ENCODE results near the gene CHST11. TPM values are rescaled to one million over a fixed set of nuclear protein-coding genes. Genes with fewer than 3 reads are reported as not detected.

The CHST11 gene
- total RNA-seq, 1 donor from 2014 or later: 11.4 TPM

DNA sequence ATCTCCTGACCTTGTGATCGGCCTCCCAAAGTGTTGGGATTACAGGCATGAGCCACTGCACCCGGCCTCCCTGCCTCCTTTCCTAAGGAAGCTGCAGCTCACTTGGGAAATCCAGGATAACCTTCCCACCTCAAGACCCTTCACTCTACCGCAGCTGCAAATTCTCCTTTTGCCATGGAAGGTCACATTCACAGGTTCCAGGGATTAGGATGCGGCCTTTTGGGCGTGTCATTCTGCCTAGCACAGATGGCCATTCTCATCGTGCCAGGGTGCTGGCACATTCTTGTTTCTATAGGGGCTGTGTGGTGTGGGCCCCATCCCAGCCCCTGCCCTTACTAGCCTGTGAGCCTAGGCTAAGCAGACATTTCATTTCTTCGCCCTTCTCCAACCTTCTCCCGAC lies 219.9 kb downstream of the CHST11 start:
- H3K36me3 Mint-ChIP-seq (ENCODE audit: insufficient read depth): no peaks in the 10 kb centered on the region
- TF ChIP-seq CTCF (IDR thresholded peaks at IDR 0.05; ENCODE audit: unreplicated experiment): no peak
- no peaks in the 10 kb centered on the region for H3K27me3 Mint-ChIP-seq
- H3K9me3 Mint-ChIP-seq (ENCODE audit: low read depth): no peaks in the 10 kb centered on the region
- peaks cover 8% of the 10 kb centered on the region for H3K4me1 Mint-ChIP-seq (ENCODE audit: low read depth)
- no peak overlapping the region for H3K27ac Mint-ChIP-seq
- no peak for DNase-seq (ENCODE audit: low spot score, unreplicated experiment)
- no peak overlapping the region for H3K4me3 Mint-ChIP-seq (ENCODE audit: low read depth)

GRCh38 chr12:104677441-104678089 lies 220.8 kb downstream of the CHST11 start:
- Mint-ChIP-seq H3K36me3 (ENCODE audit: insufficient read depth) (no peaks in the 10 kb centered on the region), H3K27ac (no peak overlapping the region), H3K4me1 (ENCODE audit: low read depth) (peaks cover 4% of the 10 kb centered on the region), H3K9me3 (ENCODE audit: low read depth) (no peaks in the 10 kb centered on the region), H3K4me3 (ENCODE audit: low read depth) (no peak overlapping the region), H3K27me3 (no peaks in the 10 kb centered on the region)
- no peak for DNase-seq (ENCODE audit: low spot score, unreplicated experiment)
- TF ChIP-seq CTCF (IDR thresholded peaks at IDR 0.05; ENCODE audit: unreplicated experiment): no peak

DNA sequence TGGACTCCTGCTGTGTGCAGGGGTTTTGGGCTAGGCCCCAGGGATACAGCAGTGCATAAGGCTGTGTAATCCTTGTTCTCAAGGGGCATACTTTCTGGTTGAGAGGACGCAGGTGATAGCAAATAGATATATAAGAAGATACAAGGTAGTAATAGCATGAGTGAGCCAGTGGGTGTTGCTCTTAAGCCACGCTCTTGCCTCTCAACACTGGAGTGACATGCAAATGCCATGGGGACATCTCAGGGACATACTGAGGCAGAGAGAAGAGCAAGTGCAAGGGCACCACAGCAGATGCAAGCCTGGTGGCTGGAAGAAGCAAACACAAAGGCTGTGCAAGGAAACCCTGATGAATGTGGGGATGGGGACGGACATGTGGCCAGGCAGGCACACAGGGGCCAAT lies 223.3 kb downstream of the CHST11 start:
- no peak for DNase-seq (ENCODE audit: low spot score, unreplicated experiment)
- Mint-ChIP-seq H3K36me3 (ENCODE audit: insufficient read depth) (no peaks in the 10 kb centered on the region), H3K9me3 (ENCODE audit: low read depth) (no peaks in the 10 kb centered on the region), H3K4me1 (ENCODE audit: low read depth) (peaks cover 4% of the 10 kb centered on the region), H3K4me3 (ENCODE audit: low read depth) (no peak overlapping the region), H3K27ac (no peak overlapping the region), H3K27me3 (no peaks in the 10 kb centered on the region)
- TF ChIP-seq CTCF (IDR thresholded peaks at IDR 0.05; ENCODE audit: unreplicated experiment): no peak

DNA sequence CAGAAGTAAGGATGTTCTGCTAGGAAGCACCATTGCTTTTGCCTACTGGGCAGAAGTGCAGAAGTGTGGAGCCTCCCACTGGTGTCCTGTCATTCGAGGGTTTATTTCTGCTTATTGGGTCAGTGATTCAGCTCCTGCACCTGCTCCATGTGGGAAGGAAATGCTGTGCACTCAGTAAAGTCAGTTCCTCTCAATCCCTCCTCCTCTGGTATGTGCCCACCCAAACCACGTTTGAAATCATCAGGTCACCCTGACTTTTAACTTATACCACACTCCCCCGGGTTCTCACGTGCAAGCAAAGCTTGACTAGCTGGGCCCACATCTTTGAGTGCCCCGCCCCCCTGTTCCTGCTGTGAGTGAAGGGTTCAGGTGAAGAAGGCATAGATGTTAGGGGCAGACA lies 223.7 kb downstream of the CHST11 start:
- Mint-ChIP-seq H3K36me3 (ENCODE audit: insufficient read depth) (no peaks in the 10 kb centered on the region), H3K4me3 (ENCODE audit: low read depth) (no peak overlapping the region), H3K4me1 (ENCODE audit: low read depth) (peaks cover 4% of the 10 kb centered on the region), H3K9me3 (ENCODE audit: low read depth) (no peaks in the 10 kb centered on the region), H3K27me3 (no peaks in the 10 kb centered on the region), H3K27ac (no peak overlapping the region)
- no peak for TF ChIP-seq CTCF (IDR thresholded peaks at IDR 0.05; ENCODE audit: unreplicated experiment)
- DNase-seq (ENCODE audit: low spot score, unreplicated experiment): no peak

- Mint-ChIP-seq H3K27me3 (no peaks in the 10 kb centered on the region), H3K9me3 (ENCODE audit: low read depth) (no peaks in the 10 kb centered on the region), H3K27ac (no peak overlapping the region), H3K4me3 (ENCODE audit: low read depth) (no peak overlapping the region), H3K36me3 (ENCODE audit: insufficient read depth) (no peaks in the 10 kb centered on the region), H3K4me1 (ENCODE audit: low read depth) (peaks cover 4% of the 10 kb centered on the region)
- no peak for DNase-seq (ENCODE audit: low spot score, unreplicated experiment)
- TF ChIP-seq CTCF (IDR thresholded peaks at IDR 0.05; ENCODE audit: unreplicated experiment): no peak
Observed at GRCh38 chr12:104681012-104681690, 224.4 kb downstream of the CHST11 start.
